ENCODE results near the gene GRM3. TPM values are rescaled to one million over a fixed set of nuclear protein-coding genes. Genes with fewer than 3 reads are reported as not detected.
"Not testable (repeated sequence)": the region's sequence is repeated elsewhere in the genome, so short reads cannot be mapped to it uniquely, and the experiment has no call there.

Gene GRM3
- polyA plus RNA-seq, 1 of the 3 experiments (the other 2 are of a cell fraction) = not detected

DNA sequence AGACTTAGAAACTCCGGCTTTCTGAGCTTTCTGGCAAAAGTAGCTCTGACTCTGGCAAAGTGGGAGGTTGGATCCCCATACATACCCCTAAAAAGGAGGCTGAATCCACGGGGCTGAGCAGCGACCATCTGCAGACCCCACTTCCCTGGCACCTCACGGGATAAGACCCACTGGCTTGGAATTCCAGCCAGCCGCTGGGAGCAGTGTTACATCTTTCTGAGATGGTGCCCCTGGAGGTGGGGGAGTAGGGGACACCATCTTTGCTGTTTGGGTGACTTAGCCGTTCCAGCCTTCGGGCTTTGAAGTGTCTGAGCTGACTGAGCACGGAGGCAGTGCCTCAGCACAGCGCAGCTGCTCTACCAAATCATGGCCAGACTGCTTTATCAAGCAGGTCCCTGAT is 45.0 kb upstream of the GRM3 start:
- no peaks in the 10 kb centered on the region for H4K20me1 ChIP-seq (ENCODE audit: insufficient read depth)
- ChIA-PET CTCF (interaction anchor here (0.6 to 5.4 kb wide), 16 partner anchors 9 to 798 kb away, joined by 3 to 64 read pairs (median 5); no protein-coding TSS in a partner anchor), POLR2A (no interaction called here)
- TF ChIP-seq NFIC (IDR thresholded peaks at IDR 0.05; ENCODE audit: borderline replicate concordance) = no peak
- peaks cover 0 to 2% of the 10 kb centered on the region in 2 experiments; a peak in 1 of 4 replicates for H3K4me1 ChIP-seq (ENCODE audit: control insufficient read depth in 1 of 2, insufficient read depth in 2 of 2, low read depth in 1 of 2, low read length in 1 of 2)
- H3K9ac ChIP-seq = no peak overlapping the region
- DNase-seq = no peak
- no peaks in the 10 kb centered on the region for H3K27me3 ChIP-seq (ENCODE audit: insufficient read depth)
- H3K9me2 ChIP-seq = no peaks in the 10 kb centered on the region
- H3K4me3 ChIP-seq (ENCODE audit: low read depth in 2 of 2, low read length in 1 of 2) = no peak overlapping the region
- WGBS (ENCODE audit: low lambda C conversion rate) = 43% methylated on average over 9 of the region's 9 CpGs
- no peak overlapping the region for H3K27ac ChIP-seq (ENCODE audit: low read depth in 2 of 2, low read length in 1 of 2)
- H3K79me2 ChIP-seq (ENCODE audit: insufficient read depth) = no peaks in the 10 kb centered on the region
- H3K36me3 ChIP-seq (replicated peaks in 1 of 2; ENCODE audit: control insufficient read depth in 1 of 2, insufficient read depth in 2 of 2, low read length in 1 of 2) = no peaks in the 10 kb centered on the region
- H3F3A ChIP-seq (replicated peaks; ENCODE audit: insufficient read depth) = no peaks in the 10 kb centered on the region
- H3K4me2 ChIP-seq = no peak overlapping the region
- H3K9me3 ChIP-seq = no peaks in the 10 kb centered on the region
- H2AFZ ChIP-seq (ENCODE audit: low read depth) = no peak overlapping the region

DNA sequence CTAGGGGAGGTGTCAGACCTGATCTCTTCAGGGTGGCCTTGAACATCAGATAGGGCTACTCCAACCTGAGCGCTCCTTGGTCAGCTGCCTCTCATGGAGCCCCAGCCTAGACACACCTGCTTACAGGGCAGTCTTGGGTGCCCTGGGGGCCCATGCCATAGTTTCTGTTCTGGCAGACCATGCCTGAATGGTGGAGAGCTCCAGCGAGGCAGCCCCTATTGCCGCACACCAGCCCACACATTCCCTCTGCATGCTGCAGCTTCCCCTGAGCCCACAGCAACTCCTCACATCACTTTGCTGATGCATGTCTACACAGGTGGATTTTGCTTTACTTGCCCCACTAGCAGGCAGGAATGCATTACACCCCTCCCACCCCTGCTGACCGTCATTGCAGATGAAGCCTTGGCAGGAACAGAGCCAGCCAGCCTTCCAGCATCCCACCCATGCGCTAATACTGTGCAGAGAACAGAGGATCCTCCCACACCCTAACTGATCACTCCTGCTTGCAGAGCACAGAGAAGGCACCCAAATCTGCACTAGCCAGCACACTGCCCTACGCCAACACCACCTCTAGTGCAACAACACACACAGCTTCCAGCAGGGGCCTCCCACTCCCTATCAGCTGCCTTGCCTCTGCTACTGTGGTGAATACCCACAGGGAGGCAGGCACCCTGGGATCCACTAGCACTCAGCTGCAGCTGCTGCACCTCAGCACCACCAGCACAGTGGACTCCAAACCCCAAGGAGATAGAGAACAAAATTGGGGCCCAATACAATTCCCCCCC is 43.0 kb upstream of the GRM3 start:
- Histone ChIP-seq H3K9me3 (no peaks in the 10 kb centered on the region), H4K20me1 (ENCODE audit: insufficient read depth) (no peaks in the 10 kb centered on the region), H3F3A (replicated peaks; ENCODE audit: insufficient read depth) (no peaks in the 10 kb centered on the region), H3K36me3 (replicated peaks in 1 of 2; ENCODE audit: control insufficient read depth in 1 of 2, insufficient read depth in 2 of 2, low read length in 1 of 2) (no peaks in the 10 kb centered on the region), H3K9ac (no peak overlapping the region), H3K4me1 (ENCODE audit: control insufficient read depth in 1 of 2, insufficient read depth in 2 of 2, low read depth in 1 of 2, low read length in 1 of 2) (peaks cover 0 to 2% of the 10 kb centered on the region in 2 experiments; a peak in 1 of 4 replicates), H3K27me3 (ENCODE audit: insufficient read depth) (no peaks in the 10 kb centered on the region), H3K9me2 (no peaks in the 10 kb centered on the region), H3K27ac (ENCODE audit: low read depth in 2 of 2, low read length in 1 of 2) (no peak overlapping the region), H2AFZ (ENCODE audit: low read depth) (no peak overlapping the region), H3K4me2 (no peak overlapping the region), H3K79me2 (ENCODE audit: insufficient read depth) (no peaks in the 10 kb centered on the region), H3K4me3 (ENCODE audit: low read depth in 2 of 2, low read length in 1 of 2) (no peak overlapping the region)
- ChIA-PET POLR2A (no interaction called here), CTCF (interaction anchor here (0.9 to 5.4 kb wide), 6 partner anchors 14 to 304 kb away, joined by 3 to 64 read pairs (median 3); no protein-coding TSS in a partner anchor)
- TF ChIP-seq TCF12 (IDR thresholded peaks at IDR 0.05) (no peak), RAD21 (IDR thresholded peaks at IDR 0.05; ENCODE audit: low read length) (peak; percentile 53), NFIC (IDR thresholded peaks at IDR 0.05; ENCODE audit: borderline replicate concordance) (no peak)
- TF ChIP-seq, protein P1, sequence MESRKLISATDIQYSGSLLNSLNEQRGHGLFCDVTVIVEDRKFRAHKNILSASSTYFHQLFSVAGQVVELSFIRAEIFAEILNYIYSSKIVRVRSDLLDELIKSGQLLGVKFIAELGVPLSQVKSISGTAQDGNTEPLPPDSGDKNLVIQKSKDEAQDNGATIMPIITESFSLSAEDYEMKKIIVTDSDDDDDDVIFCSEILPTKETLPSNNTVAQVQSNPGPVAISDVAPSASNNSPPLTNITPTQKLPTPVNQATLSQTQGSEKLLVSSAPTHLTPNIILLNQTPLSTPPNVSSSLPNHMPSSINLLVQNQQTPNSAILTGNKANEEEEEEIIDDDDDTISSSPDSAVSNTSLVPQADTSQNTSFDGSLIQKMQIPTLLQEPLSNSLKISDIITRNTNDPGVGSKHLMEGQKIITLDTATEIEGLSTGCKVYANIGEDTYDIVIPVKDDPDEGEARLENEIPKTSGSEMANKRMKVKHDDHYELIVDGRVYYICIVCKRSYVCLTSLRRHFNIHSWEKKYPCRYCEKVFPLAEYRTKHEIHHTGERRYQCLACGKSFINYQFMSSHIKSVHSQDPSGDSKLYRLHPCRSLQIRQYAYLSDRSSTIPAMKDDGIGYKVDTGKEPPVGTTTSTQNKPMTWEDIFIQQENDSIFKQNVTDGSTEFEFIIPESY (IDR thresholded peaks at IDR 0.05; ENCODE audit: borderline replicate concordance, low read depth) = no peak
- 28% methylated on average over 6 of the region's 6 CpGs for WGBS (ENCODE audit: low lambda C conversion rate)
- DNase-seq = no peak

GRCh38 chr7:86615711-86616110 is 28.0 kb upstream of the GRM3 start:
- H3K27me3 ChIP-seq (ENCODE audit: insufficient read depth); H3F3A ChIP-seq (replicated peaks; ENCODE audit: insufficient read depth); H3K4me1 ChIP-seq (ENCODE audit: control insufficient read depth in 1 of 2, insufficient read depth in 2 of 2, low read depth in 1 of 2, low read length in 1 of 2); H3K9me3 ChIP-seq; H3K4me2 ChIP-seq; H4K20me1 ChIP-seq (ENCODE audit: insufficient read depth); POLR2A ChIA-PET; CTCF ChIA-PET; H2AFZ ChIP-seq (ENCODE audit: low read depth); H3K9me2 ChIP-seq; H3K36me3 ChIP-seq (replicated peaks in 1 of 2; ENCODE audit: control insufficient read depth in 1 of 2, insufficient read depth in 2 of 2, low read length in 1 of 2); H3K9ac ChIP-seq; DNase-seq; H3K79me2 ChIP-seq (ENCODE audit: insufficient read depth); H3K27ac ChIP-seq (ENCODE audit: low read depth in 2 of 2, low read length in 1 of 2); H3K4me3 ChIP-seq (ENCODE audit: low read depth in 2 of 2, low read length in 1 of 2): not testable (repeated sequence)
- 12% methylated on average over 2 of the region's 2 CpGs for WGBS (ENCODE audit: low lambda C conversion rate)
- TF ChIP-seq, protein P2, sequence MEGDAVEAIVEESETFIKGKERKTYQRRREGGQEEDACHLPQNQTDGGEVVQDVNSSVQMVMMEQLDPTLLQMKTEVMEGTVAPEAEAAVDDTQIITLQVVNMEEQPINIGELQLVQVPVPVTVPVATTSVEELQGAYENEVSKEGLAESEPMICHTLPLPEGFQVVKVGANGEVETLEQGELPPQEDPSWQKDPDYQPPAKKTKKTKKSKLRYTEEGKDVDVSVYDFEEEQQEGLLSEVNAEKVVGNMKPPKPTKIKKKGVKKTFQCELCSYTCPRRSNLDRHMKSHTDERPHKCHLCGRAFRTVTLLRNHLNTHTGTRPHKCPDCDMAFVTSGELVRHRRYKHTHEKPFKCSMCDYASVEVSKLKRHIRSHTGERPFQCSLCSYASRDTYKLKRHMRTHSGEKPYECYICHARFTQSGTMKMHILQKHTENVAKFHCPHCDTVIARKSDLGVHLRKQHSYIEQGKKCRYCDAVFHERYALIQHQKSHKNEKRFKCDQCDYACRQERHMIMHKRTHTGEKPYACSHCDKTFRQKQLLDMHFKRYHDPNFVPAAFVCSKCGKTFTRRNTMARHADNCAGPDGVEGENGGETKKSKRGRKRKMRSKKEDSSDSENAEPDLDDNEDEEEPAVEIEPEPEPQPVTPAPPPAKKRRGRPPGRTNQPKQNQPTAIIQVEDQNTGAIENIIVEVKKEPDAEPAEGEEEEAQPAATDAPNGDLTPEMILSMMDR (IDR thresholded peaks at IDR 0.05) = peak; percentile 53

All from SK-N-SH (cell line).